HL-60 (cell line): Measurements from ENCODE around the gene CTSD.

Experiments
- DNase-seq, 2 experiments: peaks; one replicate each; pipeline ENCODE4 v3.0.0-alpha.2; 2010 to 2020; ENCODE audit warnings: low read depth in 1 of 2, low spot score in 1 of 2
- H3K27ac ChIP-seq: fragments of 250-450 bp; sonication (Bioruptor Pico); replicated peaks from 2 replicates; pipeline ENCODE4 v1.5.1; 2020; ENCODE audit warnings: mild to moderate bottlenecking, moderate library complexity
- H3K27me3 ChIP-seq: fragments of 250-450 bp; sonication (Bioruptor Pico); 2 replicates; pipeline ENCODE4 v1.5.1; 2021; ENCODE audit warnings: mild to moderate bottlenecking, moderate library complexity; ENCODE audit not compliant: insufficient read depth, poor library complexity, severe bottlenecking
- H3K4me3 ChIP-seq: replicated peaks from 2 replicates; pipeline ENCODE4 v1.5.1; 2011; ENCODE audit warnings: mild to moderate bottlenecking, control low read depth, low read length; ENCODE audit not compliant: insufficient read depth
- GABPA ChIP-seq: IDR thresholded peaks from 2 replicates; pipeline ENCODE4 v1.6.1; 2012; ENCODE audit warnings: low read depth
- POLR2AphosphoS5 ChIP-seq: IDR thresholded peaks from 2 replicates; pipeline ENCODE4 v1.6.1; 2012; ENCODE audit warnings: low read depth
- SPI1 ChIP-seq: IDR thresholded peaks from 2 replicates; pipeline ENCODE4 v1.6.1; 2012; ENCODE audit warnings: low read depth, mild to moderate bottlenecking, borderline replicate concordance
- TF ChIP-seq, protein P1 (sequence below): IDR thresholded peaks from one replicate; pipeline ENCODE4 v1.5.1; 2011; ENCODE audit warnings: low read length, control low read depth, inconsistent platforms; ENCODE audit not compliant: insufficient read depth
- TF ChIP-seq, protein P2 (sequence below): IDR thresholded peaks from 2 replicates; pipeline ENCODE4 v1.6.1; 2012; ENCODE audit warnings: low read depth; ENCODE audit not compliant: insufficient replicate concordance

Gene CTSD

DNA sequence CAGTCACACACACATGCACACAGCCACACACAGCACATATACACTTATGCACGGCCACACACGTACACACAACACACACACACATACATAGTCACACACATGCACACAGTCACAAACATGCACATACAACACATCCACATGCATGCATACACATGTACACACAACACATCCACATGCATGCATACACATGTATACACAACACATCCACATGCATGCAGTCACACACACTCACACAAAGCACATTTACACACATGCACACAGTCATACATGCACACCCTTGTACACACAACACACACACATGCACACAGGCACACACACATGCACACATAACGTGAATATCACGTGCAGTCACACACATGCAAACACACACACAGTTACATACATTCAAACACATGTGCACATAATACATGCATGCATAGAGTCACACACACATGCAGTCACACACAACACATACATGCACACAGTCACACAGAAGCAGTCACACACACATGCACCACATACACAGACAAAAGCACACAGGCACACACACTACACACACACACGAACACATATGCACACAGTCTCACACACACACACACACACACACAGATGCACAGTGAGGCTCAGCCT is 32.2 kb downstream of the CTSD start:
- Histone ChIP-seq H3K27ac (no peak overlapping the region), H3K27me3 (peaks cover 26% of the 10 kb centered on the region), H3K4me3 (no peak overlapping the region)
- no peak for TF ChIP-seq GABPA
- TF ChIP-seq, protein P1, sequence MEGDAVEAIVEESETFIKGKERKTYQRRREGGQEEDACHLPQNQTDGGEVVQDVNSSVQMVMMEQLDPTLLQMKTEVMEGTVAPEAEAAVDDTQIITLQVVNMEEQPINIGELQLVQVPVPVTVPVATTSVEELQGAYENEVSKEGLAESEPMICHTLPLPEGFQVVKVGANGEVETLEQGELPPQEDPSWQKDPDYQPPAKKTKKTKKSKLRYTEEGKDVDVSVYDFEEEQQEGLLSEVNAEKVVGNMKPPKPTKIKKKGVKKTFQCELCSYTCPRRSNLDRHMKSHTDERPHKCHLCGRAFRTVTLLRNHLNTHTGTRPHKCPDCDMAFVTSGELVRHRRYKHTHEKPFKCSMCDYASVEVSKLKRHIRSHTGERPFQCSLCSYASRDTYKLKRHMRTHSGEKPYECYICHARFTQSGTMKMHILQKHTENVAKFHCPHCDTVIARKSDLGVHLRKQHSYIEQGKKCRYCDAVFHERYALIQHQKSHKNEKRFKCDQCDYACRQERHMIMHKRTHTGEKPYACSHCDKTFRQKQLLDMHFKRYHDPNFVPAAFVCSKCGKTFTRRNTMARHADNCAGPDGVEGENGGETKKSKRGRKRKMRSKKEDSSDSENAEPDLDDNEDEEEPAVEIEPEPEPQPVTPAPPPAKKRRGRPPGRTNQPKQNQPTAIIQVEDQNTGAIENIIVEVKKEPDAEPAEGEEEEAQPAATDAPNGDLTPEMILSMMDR, result no peak
- TF ChIP-seq, protein P2, sequence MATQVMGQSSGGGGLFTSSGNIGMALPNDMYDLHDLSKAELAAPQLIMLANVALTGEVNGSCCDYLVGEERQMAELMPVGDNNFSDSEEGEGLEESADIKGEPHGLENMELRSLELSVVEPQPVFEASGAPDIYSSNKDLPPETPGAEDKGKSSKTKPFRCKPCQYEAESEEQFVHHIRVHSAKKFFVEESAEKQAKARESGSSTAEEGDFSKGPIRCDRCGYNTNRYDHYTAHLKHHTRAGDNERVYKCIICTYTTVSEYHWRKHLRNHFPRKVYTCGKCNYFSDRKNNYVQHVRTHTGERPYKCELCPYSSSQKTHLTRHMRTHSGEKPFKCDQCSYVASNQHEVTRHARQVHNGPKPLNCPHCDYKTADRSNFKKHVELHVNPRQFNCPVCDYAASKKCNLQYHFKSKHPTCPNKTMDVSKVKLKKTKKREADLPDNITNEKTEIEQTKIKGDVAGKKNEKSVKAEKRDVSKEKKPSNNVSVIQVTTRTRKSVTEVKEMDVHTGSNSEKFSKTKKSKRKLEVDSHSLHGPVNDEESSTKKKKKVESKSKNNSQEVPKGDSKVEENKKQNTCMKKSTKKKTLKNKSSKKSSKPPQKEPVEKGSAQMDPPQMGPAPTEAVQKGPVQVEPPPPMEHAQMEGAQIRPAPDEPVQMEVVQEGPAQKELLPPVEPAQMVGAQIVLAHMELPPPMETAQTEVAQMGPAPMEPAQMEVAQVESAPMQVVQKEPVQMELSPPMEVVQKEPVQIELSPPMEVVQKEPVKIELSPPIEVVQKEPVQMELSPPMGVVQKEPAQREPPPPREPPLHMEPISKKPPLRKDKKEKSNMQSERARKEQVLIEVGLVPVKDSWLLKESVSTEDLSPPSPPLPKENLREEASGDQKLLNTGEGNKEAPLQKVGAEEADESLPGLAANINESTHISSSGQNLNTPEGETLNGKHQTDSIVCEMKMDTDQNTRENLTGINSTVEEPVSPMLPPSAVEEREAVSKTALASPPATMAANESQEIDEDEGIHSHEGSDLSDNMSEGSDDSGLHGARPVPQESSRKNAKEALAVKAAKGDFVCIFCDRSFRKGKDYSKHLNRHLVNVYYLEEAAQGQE, result no peak
- DNase-seq, result no peak

DNA sequence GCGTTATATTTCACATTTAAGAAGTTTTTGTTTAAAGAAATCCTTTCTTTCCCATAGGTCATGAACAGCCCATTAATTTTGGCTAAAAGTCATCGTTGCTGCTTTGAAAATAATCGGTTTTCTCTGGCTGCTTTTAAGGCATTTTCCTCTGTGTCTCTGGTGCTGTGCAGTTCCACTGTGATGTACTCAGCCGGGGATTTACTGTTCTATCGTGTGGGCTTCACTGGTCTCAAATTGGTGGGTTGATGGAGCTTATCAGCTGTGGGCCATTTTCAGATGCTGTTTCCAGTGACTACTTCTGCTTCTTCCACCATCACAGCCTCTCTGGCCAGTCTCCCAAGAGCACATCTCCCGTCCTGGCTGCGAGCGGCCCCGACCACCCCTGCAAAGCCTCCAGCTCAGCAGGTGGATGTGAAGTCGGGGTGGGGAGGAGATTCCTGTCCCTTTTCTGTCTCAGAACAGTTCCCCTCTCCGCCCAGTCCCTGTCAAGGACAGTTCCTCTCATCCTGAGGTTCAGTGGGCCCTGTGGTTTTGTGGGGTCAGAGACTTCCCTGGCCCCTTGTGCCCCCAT is 33.6 kb downstream of the CTSD start:
- Histone ChIP-seq H3K27ac (no peak overlapping the region), H3K27me3 (peaks cover 26% of the 10 kb centered on the region), H3K4me3 (no peak overlapping the region)
- TF ChIP-seq, protein P2, result no peak
- TF ChIP-seq POLR2AphosphoS5, result no peak
- TF ChIP-seq SPI1, result no peak
- no peak for TF ChIP-seq GABPA
- TF ChIP-seq, protein P1, result no peak
- DNase-seq, result no peak

DNA sequence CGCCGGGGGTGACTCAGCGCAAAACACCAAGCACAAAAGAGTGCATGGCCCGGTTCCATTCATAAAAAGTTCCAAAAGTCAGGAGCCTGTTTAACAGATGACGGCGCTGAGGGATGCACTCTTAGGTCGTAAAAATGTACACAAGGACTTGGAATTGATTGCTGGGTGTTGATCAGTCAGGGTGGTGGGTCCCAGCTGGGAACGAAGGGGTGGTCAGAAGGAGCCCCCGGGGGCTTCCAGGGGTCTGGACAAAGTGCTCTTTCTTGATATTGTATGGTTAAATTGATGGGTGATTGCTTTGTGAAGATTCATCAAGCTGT is 34.1 kb downstream of the CTSD start:
- Histone ChIP-seq H3K4me3 (peak overlapping the region; percentile 22), H3K27ac (no peak overlapping the region), H3K27me3 (peaks cover 26% of the 10 kb centered on the region)
- TF ChIP-seq, protein P2, result no peak
- no peak for TF ChIP-seq SPI1
- no peak for TF ChIP-seq POLR2AphosphoS5
- TF ChIP-seq GABPA, result no peak
- TF ChIP-seq, protein P1, result no peak
- DNase-seq, result no peak
